HG02610 (cell line): ENCODE data around the gene ARHGAP26.

Experiments used
- ATAC-seq: cut with Tn5 transposase; IDR thresholded peaks from one replicate; pipeline ENCODE4 v1.9.1; 2021; ENCODE audit warnings: mild to moderate bottlenecking, moderate library complexity; ENCODE audit not compliant: unreplicated experiment

The ARHGAP26 gene

GRCh38 chr5:143208365-143208641 lies 438.1 kb downstream of the ARHGAP26 start:
- no peak for ATAC-seq

- ATAC-seq = no peak
Measured at GRCh38 chr5:143208781-143209510, 438.8 kb downstream of the ARHGAP26 start.

- no peak for ATAC-seq
Measured at GRCh38 chr5:143209881-143210395, 439.8 kb downstream of the ARHGAP26 start.

GRCh38 chr5:143210576-143210975 lies 440.4 kb downstream of the ARHGAP26 start:
- no peak for ATAC-seq

GRCh38 chr5:143212261-143212660 lies 442.1 kb downstream of the ARHGAP26 start:
- no peak for ATAC-seq

GRCh38 chr5:143213231-143213850 lies 443.2 kb downstream of the ARHGAP26 start:
- ATAC-seq = peak; percentile 1

- peak; percentile 76 for ATAC-seq
Measured at GRCh38 chr5:143213851-143214363, 443.7 kb downstream of the ARHGAP26 start.

- ATAC-seq = no peak
Measured at GRCh38 chr5:143214458-143214857, 444.3 kb downstream of the ARHGAP26 start.

- ATAC-seq = no peak
Measured at GRCh38 chr5:143214890-143215289, 444.7 kb downstream of the ARHGAP26 start.

GRCh38 chr5:143215690-143216089 lies 445.5 kb downstream of the ARHGAP26 start:
- no peak for ATAC-seq

- no peak for ATAC-seq
Measured at GRCh38 chr5:143216211-143216610, 446.0 kb downstream of the ARHGAP26 start.

GRCh38 chr5:143217065-143217803 lies 447.1 kb downstream of the ARHGAP26 start:
- no peak for ATAC-seq

GRCh38 chr5:143217804-143218160 lies 447.6 kb downstream of the ARHGAP26 start:
- ATAC-seq = peak; percentile 28

- ATAC-seq = no peak
Measured at GRCh38 chr5:143218517-143219170, 448.5 kb downstream of the ARHGAP26 start.

- ATAC-seq = no peak
Measured at GRCh38 chr5:143219696-143220095, 449.5 kb downstream of the ARHGAP26 start.

- no peak for ATAC-seq
Measured at GRCh38 chr5:143220748-143221251, 450.6 kb downstream of the ARHGAP26 start.

GRCh38 chr5:143222287-143223231 lies 452.4 kb downstream of the ARHGAP26 start:
- peak; percentile 69 for ATAC-seq

- no peak for ATAC-seq
Measured at GRCh38 chr5:143224672-143225071, 454.5 kb downstream of the ARHGAP26 start.

GRCh38 chr5:143225511-143225910 lies 455.3 kb downstream of the ARHGAP26 start:
- no peak for ATAC-seq

- no peak for ATAC-seq
Measured at GRCh38 chr5:143226361-143226760, 456.2 kb downstream of the ARHGAP26 start.
